GM19395 (cell line): ENCODE measurements around the gene RUNX1.

Experiments
- ATAC-seq: cut with Tn5 transposase; IDR thresholded peaks from one replicate; pipeline ENCODE4 v1.9.1; 2021; ENCODE audit warnings: mild to moderate bottlenecking, moderate library complexity; ENCODE audit not compliant: unreplicated experiment

The RUNX1 gene

DNA sequence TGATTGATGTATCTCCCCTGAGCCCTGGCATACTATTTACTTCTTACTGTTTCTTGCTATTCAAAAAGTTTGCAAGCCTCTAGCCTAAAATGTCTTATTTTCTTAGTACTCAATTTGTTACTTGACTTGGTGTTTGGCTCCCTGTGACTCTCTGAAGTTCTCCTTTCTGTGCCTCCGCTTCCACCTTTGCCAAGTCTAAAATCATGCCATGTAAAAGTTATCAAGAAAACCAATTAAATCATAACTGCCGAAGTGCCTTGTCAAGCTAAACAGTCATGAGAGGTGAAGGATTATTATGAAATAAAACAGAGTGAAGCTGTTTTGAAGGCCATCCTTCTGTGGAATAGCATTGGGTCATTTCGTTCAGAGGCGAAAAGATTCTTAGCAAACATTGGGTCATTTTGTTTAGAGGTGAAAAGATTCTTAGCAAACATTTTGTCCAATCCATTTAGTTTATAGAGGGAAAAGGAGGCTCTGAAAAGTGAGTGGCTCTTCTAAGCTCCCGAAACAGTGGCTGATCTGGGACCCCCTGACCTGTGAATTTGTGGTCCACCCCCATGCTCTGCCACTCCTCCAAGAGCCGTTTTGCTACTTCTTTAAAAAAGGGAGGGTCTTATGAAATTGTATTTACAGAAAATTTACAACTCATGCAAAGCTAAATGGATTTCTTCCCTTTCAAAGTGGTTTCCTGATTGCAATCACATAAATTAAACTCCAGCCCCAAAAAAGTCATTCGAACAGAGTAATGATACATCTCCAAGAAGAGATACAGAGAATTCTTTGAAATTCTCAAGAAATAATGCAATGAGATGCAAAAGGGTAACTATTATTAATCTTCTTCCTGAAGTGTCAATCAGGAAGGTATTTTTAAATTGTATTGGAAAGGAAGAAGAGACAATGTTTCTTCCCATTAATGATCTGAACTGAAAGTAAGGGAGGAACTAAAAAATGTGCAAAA is 141.4 kb downstream of the RUNX1 start:
- ATAC-seq, result no peak

DNA sequence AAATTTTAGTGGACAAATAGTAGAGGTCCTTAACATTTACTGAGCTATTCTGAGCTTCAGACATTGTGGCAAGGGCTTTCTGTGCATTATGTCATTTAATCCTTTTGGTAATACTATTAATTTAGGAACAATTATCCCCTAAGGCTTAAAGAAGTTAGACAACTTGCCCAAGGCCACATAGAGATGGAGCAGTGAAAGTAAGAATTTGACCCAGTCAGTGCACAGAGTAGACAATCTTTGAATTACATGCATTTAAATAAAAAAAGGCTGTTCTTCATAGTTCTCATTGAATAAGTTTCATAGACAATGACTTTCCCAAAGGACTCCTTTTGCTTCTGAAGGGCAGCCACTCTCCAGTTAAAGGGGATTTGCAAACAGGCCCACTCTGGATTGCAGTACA is 142.7 kb downstream of the RUNX1 start:
- ATAC-seq, result no peak

DNA sequence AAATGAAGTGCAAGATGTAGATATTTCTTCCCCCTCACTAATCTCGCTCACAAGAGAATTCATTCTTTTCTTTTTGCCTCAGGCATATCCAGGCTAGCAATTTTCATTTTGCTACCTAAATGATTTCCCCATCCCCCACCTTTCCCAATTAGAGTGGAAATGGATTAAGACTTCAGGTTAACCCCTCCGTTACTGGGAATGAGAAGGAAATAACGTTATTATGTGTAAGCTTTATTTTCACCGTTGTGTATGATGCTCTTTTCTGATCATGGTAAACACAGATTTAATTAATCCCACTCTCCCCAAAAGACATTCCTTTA is 143.9 kb downstream of the RUNX1 start:
- ATAC-seq, result no peak

DNA sequence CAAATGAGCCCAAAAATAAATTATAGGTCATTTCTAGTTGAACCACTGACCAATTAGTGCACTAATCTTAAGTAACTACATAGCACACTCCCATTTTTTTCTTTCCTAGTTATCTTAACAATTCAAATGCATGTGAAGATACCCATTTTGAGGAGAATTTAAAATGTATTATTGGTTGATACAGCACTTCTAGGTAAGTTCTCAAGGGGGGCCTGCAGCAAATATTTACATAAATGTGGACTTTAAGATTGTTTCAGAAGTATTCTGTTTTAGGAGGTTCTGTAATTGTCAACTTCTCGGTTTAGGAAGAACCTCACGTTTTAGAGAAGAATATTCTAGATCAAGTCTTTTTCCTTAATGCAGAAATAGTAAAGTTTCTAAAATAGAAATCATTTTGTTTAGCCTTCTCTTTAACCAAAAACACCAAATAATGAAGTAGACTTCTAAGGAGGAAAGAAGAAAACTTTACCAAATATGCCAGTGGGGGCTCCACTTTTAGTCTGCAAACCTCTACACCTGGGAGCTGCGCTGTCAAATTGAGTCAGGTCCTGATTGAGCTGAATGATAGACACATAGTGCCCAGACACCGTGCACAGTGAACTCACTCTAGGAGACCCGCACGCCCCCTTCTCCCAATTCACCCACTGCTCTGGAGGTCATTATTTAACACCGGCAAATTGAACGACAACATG is 144.4 kb downstream of the RUNX1 start:
- ATAC-seq, result no peak

DNA sequence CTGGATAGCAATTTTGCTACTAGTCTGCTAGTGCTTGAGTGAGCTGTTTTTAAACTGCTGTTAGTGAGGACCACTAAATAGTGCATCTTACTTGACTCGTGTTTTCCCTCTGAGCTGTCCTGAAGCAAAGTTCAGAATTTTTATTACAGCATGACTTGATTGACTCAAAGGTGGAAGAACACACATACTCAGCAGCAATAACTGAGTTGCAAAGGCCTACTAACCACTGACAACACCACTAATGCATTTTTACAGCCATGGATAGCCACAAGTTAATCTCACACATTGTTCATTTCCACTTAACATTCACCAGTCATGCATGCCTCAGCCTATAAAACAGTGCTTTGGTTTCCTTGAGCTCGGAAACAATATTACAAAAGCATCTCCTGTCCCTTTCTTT is 148.7 kb downstream of the RUNX1 start:
- ATAC-seq, result no peak

DNA sequence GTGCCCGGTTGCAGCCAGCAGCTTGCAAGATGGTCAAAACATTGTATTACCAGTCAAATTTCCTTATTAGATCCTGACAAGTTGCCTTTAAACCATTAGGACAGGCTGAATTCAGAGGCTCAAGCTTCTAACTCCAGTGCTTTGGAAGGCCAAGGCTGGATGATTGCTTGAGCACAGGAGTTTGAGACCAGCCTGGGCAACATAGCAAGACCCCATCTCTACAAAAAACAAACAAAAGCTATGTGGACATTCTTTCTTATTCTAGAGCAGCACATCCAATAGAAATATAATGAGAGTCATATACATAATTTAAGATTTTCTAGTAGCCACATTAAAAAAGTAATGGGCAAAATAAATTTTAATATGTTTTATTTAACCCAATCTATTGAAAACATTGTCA is 149.3 kb downstream of the RUNX1 start:
- ATAC-seq, result no peak

DNA sequence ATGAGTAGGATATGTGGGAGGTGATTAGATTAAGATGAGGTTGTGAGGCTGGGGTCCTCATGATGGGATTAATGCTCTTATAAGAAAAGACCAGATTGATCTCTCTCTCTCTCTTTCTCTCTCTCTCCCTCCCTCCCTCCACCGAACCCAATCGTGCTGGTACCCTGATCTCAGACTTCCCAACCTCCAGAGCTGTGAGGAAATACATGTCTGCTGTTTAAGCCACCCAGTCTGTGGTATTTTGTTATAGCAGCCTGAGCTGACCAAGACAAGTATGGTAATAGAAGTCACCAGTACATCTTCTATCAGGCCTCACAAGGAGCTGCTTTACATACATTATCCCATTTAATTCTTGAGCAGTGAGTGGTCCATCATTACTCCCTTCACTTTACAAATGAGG is 149.8 kb downstream of the RUNX1 start:
- ATAC-seq, result no peak

DNA sequence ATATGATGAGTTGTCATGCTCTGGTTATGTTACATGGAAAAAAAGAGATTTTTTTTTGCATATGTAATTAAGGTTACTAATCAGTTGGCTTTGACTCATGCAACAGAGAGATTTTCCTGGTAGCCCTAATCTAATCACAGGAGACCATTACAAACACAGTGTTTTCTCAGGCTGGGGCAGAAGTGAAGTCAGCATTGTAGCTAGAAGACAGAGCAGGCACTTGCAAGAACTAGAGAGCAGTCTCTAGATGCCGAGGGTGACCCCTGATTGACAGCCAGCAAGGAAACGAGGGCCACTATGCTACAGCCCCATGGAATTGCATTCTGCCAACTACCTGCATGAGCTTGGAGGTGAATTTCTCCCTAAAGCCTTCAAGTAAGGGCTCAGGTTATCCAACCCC is 151.3 kb downstream of the RUNX1 start:
- ATAC-seq, result no peak

DNA sequence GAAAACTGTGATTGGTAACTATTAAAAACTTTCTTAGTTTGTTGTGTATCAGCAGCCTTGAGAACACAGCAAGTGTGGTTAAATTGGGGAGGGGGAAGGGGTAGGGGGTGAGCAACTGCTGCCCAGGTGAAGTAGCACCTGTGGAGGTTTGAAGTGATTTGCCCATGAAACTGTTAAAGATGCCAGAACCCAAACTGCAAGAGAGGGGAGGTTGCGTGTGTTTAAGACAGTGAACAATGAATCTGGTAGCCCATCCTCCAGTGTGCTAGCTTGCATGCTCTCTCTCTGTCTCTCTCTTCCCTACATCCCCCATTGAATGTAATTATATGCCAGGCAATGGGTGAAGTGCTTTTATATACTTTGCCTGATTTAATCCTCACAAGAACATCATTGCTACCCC is 154.7 kb downstream of the RUNX1 start:
- no peak for ATAC-seq

DNA sequence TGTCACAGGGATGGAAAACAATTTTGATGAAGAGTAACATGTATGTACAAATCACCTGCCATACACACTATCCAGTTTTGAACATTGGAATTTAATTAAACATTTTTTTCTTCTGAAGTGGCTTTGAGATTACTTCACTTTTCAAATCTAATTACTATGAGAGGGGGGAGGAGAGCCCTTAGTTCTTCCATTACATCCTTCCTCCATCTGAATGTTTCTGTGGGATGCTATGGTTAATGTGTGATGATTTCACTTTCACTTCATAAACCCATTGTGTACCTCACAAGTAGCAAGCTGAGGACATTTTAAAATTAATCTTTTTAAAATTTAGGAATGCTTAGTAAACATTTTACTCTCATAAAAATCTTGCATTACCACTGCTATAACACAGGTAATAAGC is 156.9 kb downstream of the RUNX1 start:
- ATAC-seq, result no peak

DNA sequence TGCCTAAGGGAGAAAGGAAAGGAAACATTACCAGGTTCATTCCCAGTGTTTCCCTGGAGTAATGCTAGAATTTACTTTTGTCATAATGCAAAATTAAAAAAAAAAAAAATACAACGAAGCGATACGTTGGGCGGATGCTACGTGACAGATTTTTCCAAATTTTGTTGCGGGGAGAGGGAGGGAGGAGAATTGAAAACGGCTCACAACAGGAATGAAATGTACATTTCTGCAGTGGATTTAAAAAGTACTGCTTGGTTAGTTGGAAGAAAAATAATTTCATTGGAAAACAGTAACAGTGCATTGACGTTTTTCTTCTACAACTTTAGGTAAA is 157.5 kb downstream of the RUNX1 start:
- no peak for ATAC-seq

DNA sequence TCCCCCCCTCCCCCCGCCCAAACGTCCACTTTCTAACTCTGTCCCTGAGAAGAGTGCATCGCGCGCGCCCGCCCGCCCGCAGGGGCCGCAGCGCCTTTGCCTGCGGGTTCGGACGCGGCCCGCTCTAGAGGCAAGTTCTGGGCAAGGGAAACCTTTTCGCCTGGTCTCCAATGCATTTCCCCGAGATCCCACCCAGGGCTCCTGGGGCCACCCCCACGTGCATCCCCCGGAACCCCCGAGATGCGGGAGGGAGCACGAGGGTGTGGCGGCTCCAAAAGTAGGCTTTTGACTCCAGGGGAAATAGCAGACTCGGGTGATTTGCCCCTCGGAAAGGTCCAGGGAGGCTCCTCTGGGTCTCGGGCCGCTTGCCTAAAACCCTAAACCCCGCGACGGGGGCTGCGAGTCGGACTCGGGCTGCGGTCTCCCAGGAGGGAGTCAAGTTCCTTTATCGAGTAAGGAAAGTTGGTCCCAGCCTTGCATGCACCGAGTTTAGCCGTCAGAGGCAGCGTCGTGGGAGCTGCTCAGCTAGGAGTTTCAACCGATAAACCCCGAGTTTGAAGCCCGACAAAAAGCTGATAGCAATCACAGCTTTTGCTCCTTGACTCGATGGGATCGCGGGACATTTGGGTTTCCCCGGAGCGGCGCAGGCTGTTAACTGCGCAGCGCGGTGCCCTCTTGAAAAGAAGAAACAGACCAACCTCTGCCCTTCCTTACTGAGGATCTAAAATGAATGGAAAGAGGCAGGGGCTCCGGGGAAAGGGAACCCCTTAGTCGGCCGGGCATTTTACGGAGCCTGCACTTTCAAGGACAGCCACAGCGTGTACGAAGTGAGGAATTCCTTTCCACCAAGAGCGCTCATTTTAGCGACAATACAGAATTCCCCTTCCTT is 158.1 kb downstream of the RUNX1 start:
- no peak for ATAC-seq

DNA sequence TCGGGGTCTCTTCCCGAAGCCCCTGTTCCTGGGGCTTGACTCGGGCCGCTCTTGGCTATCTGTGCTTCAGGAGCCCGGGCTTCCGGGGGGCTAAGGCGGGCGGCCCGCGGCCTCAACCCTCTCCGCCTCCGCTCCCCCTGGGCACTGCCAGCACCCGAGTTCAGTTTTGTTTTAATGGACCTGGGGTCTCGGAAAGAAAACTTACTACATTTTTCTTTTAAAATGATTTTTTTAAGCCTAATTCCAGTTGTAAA is 158.7 kb downstream of the RUNX1 start:
- ATAC-seq, result no peak

DNA sequence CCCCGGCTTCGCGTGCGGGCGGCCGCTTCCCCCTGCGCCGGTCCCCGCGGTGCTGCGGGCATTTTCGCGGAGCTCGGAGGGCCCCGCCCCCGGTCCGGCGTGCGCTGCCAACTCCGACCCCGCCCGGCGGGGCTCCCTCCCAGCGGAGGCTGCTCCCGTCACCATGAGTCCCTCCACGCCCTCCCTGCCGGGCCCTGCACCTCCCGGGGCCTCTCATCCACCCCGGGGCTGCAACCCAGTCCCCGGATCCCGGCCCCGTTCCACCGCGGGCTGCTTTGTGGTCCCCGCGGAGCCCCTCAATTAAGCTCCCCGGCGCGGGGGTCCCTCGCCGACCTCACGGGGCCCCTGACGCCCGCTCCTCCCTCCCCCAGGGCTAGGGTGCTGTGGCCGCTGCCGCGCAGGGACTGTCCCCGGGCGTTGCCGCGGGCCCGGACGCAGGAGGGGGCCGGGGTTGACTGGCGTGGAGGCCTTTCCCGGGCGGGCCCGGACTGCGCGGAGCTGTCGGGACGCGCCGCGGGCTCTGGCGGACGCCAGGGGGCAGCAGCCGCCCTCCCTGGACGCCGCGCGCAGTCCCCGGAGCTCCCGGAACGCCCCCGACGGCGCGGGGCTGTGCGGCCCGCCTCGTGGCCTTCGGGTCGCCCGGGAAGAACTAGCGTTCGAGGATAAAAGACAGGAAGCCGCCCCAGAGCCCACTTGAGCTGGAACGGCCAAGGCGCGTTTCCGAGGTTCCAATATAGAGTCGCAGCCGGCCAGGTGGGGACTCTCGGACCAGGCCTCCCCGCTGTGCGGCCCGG is 159.2 kb downstream of the RUNX1 start:
- peak; percentile 51 for ATAC-seq

DNA sequence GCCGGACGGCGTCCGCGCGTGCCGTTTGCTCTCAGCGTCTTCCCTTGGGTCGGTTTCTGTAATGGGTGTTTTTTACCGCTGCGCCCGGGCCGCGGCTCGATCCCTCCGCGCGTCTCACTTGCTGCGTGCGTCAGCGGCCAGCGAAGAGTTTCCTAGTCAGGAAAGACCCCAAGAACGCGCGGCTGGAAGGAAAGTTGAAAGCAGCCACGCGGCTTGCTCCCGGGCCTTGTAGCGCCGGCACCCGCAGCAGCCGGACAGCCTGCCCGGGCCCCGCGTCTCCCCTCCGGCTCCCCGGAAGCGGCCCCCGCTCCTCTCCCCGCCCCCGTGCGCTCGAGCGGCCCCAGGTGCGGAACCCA is 159.8 kb downstream of the RUNX1 start:
- peak; percentile 30 for ATAC-seq

DNA sequence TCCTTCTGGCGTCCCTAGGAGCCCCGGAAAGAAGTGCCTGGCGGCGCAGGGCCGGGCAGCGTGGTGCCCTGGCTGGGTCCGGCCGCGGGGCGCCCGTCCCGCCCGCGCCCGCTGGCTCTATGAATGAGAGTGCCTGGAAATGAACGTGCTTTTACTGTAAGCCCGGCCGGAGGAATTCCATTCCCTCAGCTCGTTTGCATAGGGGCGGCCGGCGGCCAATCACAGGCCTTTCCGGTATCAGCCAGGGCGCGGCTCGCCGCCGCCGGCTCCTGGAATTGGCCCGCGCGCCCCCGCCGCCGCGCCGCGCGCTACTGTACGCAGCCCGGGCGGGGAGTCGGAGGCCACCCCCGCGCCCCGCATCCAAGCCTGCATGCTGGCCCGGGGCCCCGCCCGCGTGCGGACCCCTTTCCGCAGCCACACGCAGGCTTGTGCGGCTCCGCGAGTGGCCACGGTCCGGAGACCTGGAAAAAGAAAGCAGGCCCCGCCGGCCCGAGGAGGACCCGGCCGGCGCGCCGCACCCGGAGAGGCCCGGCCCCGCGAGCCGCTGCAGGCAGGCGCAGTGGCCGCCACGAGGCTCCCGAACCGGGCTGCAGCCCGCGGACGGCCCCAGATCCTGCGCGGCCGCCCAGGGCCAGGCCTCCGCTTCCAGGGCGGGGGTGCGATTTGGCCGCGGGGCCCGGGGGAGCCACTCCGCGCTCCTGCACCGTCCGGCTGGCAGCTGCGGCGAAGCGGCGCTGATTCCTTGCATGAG is 160.4 kb downstream of the RUNX1 start:
- peak; percentile 60 for ATAC-seq

DNA sequence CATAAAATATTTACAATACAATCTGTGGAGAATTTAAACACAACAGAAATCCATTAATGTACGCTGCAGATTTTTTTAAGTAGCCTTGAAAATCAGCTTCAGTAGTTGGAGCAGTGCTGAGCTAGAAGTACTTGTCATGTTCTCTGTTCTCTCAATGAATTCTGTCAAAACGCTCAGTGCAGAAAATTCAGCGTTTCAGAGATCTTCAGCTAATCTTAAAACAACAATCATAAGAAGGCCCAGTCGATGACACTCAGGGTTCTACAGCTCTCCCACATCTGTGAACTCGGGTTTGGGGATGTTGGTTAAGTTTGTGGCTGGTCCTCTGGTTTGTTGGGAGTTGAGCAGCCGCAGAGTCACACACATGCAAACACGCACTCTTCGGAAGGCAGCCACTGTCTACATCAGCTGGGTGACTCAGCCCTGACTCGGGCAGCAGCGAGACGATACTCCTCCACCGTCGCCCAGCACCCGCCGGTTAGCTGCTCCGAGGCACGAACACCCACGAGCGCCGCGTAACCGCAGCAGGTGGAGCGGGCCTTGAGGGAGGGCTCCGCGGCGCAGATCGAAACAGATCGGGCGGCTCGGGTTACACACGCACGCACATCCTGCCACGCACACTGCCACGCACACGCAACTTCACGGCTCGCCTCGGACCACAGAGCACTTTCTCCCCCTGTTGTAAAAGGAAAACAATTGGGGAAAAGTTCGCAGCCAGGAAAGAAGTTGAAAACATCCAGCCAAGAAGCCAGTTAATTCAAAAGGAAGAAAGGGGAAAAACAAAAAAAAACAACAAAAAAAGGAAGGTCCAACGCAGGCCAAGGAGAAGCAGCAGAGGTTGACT is 161.2 kb downstream of the RUNX1 start:
- peak; percentile 40 for ATAC-seq

DNA sequence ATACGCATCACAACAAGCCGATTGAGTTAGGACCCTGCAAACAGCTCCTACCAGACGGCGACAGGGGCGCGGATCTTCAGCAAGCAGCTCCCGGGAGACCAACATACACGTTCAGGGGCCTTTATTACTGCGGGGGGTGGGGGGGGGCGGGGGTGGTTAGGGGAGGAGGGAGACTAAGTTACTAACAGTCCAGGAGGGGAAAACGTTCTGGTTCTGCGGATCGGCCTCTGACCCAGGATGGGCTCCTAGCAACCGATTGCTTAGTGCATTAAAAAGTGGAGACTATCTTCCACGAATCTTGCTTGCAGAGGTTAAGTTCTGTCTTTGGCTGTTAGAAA is 162.0 kb downstream of the RUNX1 start:
- no peak for ATAC-seq

DNA sequence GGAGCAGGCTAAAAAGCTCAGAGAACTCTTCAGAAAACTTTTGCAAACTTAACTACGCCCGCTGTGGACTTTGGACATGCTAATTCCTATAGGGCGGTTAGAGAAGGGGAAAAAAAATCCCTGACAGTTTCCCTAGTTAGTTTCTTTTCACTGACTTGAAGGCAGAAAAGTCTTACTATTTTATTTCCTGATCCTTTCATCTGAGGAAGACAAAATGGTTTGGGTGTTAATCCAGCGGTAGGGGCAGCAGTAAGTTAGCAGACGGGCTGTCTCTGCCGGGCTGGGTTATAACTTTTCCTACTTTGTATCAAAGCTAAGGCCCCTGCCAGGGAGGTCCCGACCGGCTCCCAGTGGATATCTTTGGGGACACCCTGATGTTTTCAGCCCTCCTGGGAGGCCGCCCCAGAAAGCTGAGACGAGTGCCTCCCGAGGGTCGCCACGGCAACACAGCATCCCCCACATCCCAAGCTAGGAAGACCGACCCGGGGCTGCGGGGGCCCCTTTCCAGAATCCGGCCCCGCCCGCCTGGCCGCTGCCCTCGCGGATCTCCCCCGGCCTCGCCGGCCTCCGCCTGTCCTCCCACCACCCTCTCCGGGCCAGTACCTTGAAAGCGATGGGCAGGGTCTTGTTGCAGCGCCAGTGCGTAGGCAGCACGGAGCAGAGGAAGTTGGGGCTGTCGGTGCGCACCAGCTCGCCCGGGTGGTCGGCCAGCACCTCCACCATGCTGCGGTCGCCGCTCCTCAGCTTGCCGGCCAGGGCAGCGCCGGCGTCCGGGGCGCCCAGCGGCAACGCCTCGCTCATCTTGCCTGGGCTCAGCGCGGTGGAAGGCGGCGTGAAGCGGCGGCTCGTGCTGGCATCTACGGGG is 162.6 kb downstream of the RUNX1 start:
- ATAC-seq, result no peak
